ENCODE measurements around the gene POU6F2. TPM values are rescaled to one million over a fixed set of nuclear protein-coding genes. Genes with fewer than 3 reads are reported as not detected.

Gene POU6F2
- total RNA-seq, 1 donor from 2014 or later = 0.24 TPM

- Mint-ChIP-seq H3K36me3 (ENCODE audit: low read depth) (no peaks in the 10 kb centered on the region), H3K4me1 (no peaks in the 10 kb centered on the region), H3K4me3 (no peak overlapping the region), H3K27me3 (peaks cover 5% of the 10 kb centered on the region), H3K27ac (no peak overlapping the region), H3K9me3 (no peaks in the 10 kb centered on the region)
- ChIA-PET POLR2A (interaction anchor here (0.6 kb wide), 1 partner anchor 20 kb away, joined by 4 read pairs; no protein-coding TSS in a partner anchor), CTCF (no interaction called here)
- intact Hi-C loops (cut with micrococcal nuclease) = no loop called here
- DNase-seq (no peak), ATAC-seq (ENCODE audit: low read depth) (no peak)
- no peak for TF ChIP-seq CTCF (IDR thresholded peaks at IDR 0.05)
Measured at GRCh38 chr7:39291628-39292410, 314.1 kb downstream of the POU6F2 start.

- CTCF ChIA-PET = interaction anchor here (0.6 kb wide), 1 partner anchor 22 kb away, joined by 3 read pairs; no protein-coding TSS in a partner anchor
- intact Hi-C loops (cut with micrococcal nuclease) = no loop called here
- DNase-seq = no peak
- POLR2A ChIA-PET = no interaction called here
- H3K4me1 Mint-ChIP-seq = no peaks in the 10 kb centered on the region
- H3K27me3 Mint-ChIP-seq = peaks cover 5% of the 10 kb centered on the region
- H3K4me3 Mint-ChIP-seq = no peak overlapping the region
- H3K9me3 Mint-ChIP-seq = peaks cover 6% of the 10 kb centered on the region
- TF ChIP-seq CTCF (IDR thresholded peaks at IDR 0.05) = no peak
- no peaks in the 10 kb centered on the region for H3K36me3 Mint-ChIP-seq (ENCODE audit: low read depth)
- no peak for ATAC-seq (ENCODE audit: low read depth)
- no peak overlapping the region for H3K27ac Mint-ChIP-seq
Measured at GRCh38 chr7:39293056-39293823, 315.5 kb downstream of the POU6F2 start.

GRCh38 chr7:39294022-39294421 lies 316.3 kb downstream of the POU6F2 start:
- POLR2A ChIA-PET = no interaction called here
- Mint-ChIP-seq H3K36me3 (ENCODE audit: low read depth) (no peaks in the 10 kb centered on the region), H3K4me1 (no peaks in the 10 kb centered on the region), H3K4me3 (no peak overlapping the region), H3K9me3 (peaks cover 6% of the 10 kb centered on the region), H3K27ac (no peak overlapping the region), H3K27me3 (peaks cover under 1% of the 10 kb centered on the region)
- DNase-seq (no peak), ATAC-seq (ENCODE audit: low read depth) (no peak)
- CTCF ChIA-PET = no interaction called here
- intact Hi-C loops (cut with micrococcal nuclease) = no loop called here
- no peak for TF ChIP-seq CTCF (IDR thresholded peaks at IDR 0.05)

GRCh38 chr7:39295796-39296195 lies 318.1 kb downstream of the POU6F2 start:
- no peak overlapping the region for H3K27ac Mint-ChIP-seq
- H3K9me3 Mint-ChIP-seq = peaks cover 6% of the 10 kb centered on the region
- intact Hi-C loops (cut with micrococcal nuclease) = no loop called here
- POLR2A ChIA-PET = no interaction called here
- CTCF ChIA-PET = no interaction called here
- no peaks in the 10 kb centered on the region for H3K4me1 Mint-ChIP-seq
- H3K27me3 Mint-ChIP-seq = peaks cover 4% of the 10 kb centered on the region
- no peaks in the 10 kb centered on the region for H3K36me3 Mint-ChIP-seq (ENCODE audit: low read depth)
- DNase-seq (no peak), ATAC-seq (ENCODE audit: low read depth) (no peak)
- no peak overlapping the region for H3K4me3 Mint-ChIP-seq
- no peak for TF ChIP-seq CTCF (IDR thresholded peaks at IDR 0.05)

GRCh38 chr7:39299695-39300094 lies 322.0 kb downstream of the POU6F2 start:
- POLR2A ChIA-PET = no interaction called here
- H3K9me3 Mint-ChIP-seq = peaks cover 6% of the 10 kb centered on the region
- CTCF ChIA-PET = no interaction called here
- TF ChIP-seq CTCF (IDR thresholded peaks at IDR 0.05) = no peak
- H3K4me3 Mint-ChIP-seq = no peak overlapping the region
- intact Hi-C loops (cut with micrococcal nuclease) = no loop called here
- ATAC-seq (ENCODE audit: low read depth) (no peak), DNase-seq (no peak)
- H3K27ac Mint-ChIP-seq = no peak overlapping the region
- H3K27me3 Mint-ChIP-seq = peaks cover 4% of the 10 kb centered on the region
- no peaks in the 10 kb centered on the region for H3K4me1 Mint-ChIP-seq
- H3K36me3 Mint-ChIP-seq (ENCODE audit: low read depth) = no peaks in the 10 kb centered on the region
